Fibroblast of the conjunctiva (primary cell): ENCODE results near the gene LBHD2.
"Not testable (repeated sequence)": the region's sequence is repeated elsewhere in the genome, so short reads cannot be mapped to it uniquely, and the experiment has no call there.

Source experiments
- DNase-seq: peaks from one replicate; pipeline ENCODE4 v3.0.0-alpha.2; 2010; ENCODE audit warnings: low read depth

LBHD2 gene

GRCh38 chr14:103104654-103105452, 20.8 kb downstream of the LBHD2 start:
- no peak for DNase-seq

DNA sequence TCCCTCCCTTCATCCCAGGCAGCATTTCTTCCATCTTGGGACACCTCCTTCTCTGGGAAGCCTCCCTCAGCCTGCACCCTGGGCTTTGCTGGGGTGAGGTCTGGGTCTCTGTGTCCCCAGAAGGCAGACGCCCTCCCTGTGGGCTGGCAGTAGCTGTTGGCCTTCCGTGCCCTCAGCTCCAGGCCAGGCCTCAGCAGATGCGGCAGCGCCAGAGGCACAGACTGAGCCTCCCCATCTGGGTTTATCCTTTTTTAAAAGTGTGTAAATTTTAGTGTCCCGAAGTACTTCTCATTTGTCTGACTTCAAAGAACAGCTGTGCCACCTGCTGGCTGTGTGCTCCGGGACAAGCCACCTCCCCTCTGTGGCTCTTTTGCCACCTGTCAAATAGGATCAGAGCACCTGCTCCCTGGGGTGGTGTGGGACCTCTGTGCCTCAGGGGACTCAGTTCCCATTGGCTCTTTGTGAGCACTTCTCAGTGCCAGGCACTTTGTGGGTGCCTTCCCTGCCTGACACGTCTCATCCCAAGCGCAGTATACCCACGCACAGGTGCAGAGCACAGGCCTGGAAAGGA, 21.7 kb downstream of the LBHD2 start:
- no peak for DNase-seq

DNA sequence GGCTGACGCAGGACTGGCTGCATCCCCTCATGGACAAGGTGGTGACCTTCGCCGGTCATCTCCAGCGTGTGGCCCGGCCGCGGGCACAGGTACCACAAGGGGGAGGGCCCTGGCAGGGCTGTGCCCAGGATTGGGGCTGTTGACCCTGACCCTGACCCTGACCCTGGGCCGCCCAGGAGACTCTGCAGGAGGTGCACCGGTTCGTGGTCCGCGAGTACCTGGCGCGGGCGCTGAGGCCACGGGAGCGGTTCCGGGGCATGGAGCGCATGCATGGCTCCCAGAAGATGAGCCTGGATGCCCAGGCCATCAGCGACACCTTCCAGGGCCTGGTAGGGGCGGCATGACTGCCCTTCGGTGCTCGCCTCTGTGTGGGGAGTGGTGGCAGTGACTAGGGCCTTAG, 23.4 kb downstream of the LBHD2 start:
- no peak for DNase-seq

DNA sequence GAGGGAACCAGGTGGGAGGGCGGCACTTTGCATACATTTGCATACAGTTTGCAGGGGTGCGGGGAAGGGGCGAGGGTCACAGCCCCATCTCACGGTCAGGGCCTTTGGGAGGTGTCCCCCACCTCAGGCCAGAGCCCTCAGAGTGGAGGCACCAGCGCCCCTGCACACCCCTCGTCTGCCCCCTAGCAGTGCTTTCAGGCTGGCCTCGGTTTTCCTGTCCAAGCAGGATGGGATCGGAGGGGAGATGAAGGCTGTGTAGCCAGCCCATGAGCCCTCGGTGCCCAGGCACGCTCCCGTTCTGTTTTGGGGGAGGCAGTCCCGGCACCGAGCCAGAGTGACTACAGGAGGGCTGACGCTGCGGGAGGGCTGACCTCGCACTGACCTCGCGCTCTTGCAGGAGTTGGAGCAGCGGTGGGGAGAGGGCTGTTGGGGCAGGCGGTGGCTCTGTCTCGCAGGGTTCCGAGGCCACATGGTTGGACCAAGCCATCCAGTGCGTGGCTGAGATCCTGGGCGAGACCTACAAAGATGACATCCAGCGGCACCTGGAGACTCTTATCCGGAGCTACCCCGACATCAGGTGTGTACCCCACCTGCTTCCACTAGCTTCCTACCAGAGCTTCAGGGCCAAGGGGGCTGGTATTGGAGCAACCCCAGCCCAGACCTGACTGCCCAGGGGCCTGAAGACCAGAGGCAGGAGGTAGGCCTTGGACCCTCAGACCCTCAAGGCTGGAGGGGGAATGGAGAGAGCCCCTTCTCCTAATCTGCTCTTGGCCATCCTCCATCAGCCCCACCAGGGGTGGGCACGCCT, 24.1 kb downstream of the LBHD2 start:
- no peak for DNase-seq

- DNase-seq = no peak
Measured at GRCh38 chr14:103108749-103109207, 24.8 kb downstream of the LBHD2 start.

- no peak for DNase-seq
Measured at GRCh38 chr14:103109535-103110441, 25.8 kb downstream of the LBHD2 start.

GRCh38 chr14:103110681-103111231, 26.7 kb downstream of the LBHD2 start:
- no peak for DNase-seq

DNA sequence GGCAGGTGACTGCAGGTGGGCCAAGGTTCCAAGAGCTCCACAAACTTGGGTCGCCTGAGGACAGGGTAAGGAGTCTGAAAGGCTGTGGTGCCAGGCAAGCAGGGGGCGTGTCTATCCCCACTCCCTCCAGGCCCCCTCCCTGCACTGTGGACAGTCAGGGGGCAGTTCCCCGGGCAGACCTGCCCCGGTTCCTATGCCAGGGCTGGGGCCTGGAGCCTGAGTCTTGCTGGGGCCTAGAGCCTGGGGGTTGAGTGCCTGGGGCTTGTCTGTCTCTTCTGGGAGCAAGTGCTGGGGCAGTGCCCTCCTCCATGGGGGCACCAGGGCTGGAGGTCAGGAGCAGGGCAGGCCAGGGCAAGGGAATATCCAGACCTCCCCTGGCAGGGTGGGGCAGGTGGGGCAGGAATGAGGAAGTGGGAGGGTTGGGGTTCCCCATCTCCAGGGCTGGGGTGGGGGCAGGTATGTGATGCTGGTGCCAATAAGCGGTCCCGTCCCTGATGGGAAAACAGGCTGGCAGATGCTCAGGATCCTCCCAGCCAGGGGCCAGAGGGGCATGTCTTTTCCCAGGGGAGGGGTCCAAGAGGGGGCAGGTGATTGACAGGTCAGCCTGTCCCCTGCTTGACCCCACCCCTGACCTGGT, 27.3 kb downstream of the LBHD2 start:
- DNase-seq = no peak

DNA sequence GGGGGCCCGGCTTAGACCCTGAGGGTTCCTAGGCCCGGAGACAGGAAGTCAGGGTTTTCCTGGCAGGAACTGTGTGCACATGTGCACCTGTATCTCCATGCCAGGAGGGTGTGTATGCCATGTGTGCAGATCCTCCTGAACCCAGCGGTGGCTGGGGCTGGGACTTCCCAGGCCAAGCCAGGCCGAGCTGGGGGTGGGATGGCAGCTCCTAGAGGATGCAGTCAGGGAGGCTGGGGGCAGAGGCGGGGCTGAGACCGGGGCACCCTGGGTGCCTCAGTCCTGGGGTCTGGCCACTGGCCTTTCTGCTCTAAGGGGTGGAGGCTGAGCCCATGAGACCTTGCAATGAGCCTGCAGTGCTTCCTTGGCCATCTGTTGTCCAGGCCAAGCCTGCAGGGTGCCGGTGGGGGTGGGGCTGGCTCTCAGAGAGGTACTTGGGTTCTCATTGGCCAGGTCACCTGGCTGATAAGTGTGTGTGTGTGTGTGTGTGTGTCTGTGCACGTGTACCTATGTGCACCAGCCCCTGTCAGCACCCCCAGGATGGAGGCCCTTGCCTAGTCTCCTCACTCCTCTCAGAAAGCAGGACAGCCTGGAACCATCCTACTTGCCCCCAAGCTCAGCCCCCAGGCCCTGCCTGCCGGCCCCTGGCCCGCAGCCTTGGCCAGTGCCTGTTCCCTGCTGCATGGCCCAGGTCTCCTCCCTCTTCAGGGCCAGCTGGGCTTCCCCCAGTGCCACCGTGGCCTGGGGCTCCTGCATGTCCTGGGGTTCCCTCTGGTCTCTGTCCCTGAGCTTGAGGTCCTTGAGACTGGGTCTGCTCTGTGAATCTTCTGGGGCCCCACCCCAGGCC, 28.6 kb downstream of the LBHD2 start:
- DNase-seq = no peak

- DNase-seq = no peak
Measured at GRCh38 chr14:103113303-103113702, 29.3 kb downstream of the LBHD2 start.

GRCh38 chr14:103113774-103114173, 29.8 kb downstream of the LBHD2 start:
- DNase-seq = no peak

GRCh38 chr14:103115086-103115679, 31.2 kb downstream of the LBHD2 start:
- not testable (repeated sequence) for DNase-seq

GRCh38 chr14:103115845-103116572, 32.0 kb downstream of the LBHD2 start:
- DNase-seq = no peak

GRCh38 chr14:103116636-103117035, 32.6 kb downstream of the LBHD2 start:
- DNase-seq = no peak

DNA sequence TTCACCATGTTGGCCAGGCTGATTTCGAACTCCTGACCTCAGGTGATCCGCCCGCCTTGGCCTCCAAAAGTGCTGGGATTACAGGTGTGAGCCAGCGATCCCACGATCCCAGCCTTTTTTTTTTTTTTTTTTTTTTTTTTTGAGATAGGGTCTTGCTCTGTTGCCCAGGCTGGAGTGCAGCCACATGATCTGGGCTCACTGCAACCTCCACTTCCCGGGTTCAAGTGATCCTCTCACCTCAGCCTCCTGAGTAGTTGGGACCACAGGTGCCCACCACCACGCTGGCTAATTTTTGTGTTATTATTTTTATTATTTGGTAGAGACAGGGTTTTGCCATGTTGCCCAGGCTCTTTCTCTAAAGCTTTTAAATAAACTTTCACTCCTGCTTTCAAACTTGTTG, 33.5 kb downstream of the LBHD2 start:
- not testable (repeated sequence) for DNase-seq

DNA sequence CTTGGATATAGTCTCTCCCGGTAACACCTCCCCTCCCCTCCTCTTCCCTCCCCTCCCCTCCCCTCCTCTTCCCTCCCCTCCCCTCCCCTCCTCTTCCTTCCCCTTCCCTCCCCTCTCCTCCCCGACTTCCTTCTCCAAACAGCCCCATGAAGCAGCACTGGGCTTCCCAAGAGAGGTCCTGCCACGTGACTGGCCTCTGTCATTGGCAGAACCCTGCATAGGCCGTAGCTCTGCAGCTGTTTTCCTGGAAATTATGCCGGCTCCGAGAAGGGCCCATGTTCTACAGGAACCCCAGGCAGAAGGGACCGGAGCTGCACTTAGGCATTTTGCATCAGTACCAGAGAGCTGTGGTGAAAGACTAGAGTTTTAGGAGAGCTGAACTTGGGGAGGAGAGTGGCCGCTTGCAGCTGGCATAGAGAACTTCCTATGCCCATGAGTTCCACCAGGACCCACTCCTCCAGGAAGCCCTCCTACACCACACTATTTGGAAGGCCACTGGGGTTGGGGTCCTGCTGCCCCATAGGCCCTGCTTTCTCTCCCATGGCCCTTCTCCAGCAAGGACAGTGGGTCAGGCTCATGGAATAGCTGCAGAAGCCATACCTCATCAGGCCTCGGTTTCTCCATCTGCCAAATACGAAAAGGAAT, 34.1 kb downstream of the LBHD2 start:
- no peak for DNase-seq

GRCh38 chr14:103118663-103119404, 34.8 kb downstream of the LBHD2 start:
- DNase-seq = no peak

- DNase-seq = not testable (repeated sequence)
Measured at GRCh38 chr14:103119527-103119926, 35.5 kb downstream of the LBHD2 start.
